HG03064 (cell line): ENCODE data around the gene ANAPC2.

ENCODE experiments used
- ATAC-seq: cut with Tn5 transposase; IDR thresholded peaks from one replicate; pipeline ENCODE4 v1.9.1; 2021; ENCODE audit warnings: low read depth; ENCODE audit not compliant: unreplicated experiment

Gene ANAPC2

GRCh38 chr9:137149363-137149762 is 39.0 kb downstream of the ANAPC2 start:
- no peak for ATAC-seq

GRCh38 chr9:137148661-137149060 is 39.7 kb downstream of the ANAPC2 start:
- no peak for ATAC-seq

GRCh38 chr9:137148242-137148641 is 40.1 kb downstream of the ANAPC2 start:
- no peak for ATAC-seq

- no peak for ATAC-seq
Observed at GRCh38 chr9:137147793-137148160, 40.6 kb downstream of the ANAPC2 start.

- ATAC-seq = no peak
Observed at GRCh38 chr9:137147091-137147792, 41.1 kb downstream of the ANAPC2 start.

- no peak for ATAC-seq
Observed at GRCh38 chr9:137146527-137146918, 41.8 kb downstream of the ANAPC2 start.

- no peak for ATAC-seq
Observed at GRCh38 chr9:137145731-137146526, 42.4 kb downstream of the ANAPC2 start.

- no peak for ATAC-seq
Observed at GRCh38 chr9:137143459-137143858, 44.9 kb downstream of the ANAPC2 start.

GRCh38 chr9:137141976-137142936 is 46.1 kb downstream of the ANAPC2 start:
- no peak for ATAC-seq

GRCh38 chr9:137141050-137141810 is 47.1 kb downstream of the ANAPC2 start:
- no peak for ATAC-seq

- no peak for ATAC-seq
Observed at GRCh38 chr9:137140151-137141012, 48.0 kb downstream of the ANAPC2 start.

- ATAC-seq = no peak
Observed at GRCh38 chr9:137139468-137140150, 48.8 kb downstream of the ANAPC2 start.

GRCh38 chr9:137138722-137139467 is 49.5 kb downstream of the ANAPC2 start, which contains the start of gene GRIN1:
TSS of gene GRIN1 (plus strand) at chr9:137139154. CDS start at chr9:137139487, 333 bp downstream.
- no peak for ATAC-seq

GRCh38 chr9:137138058-137138721 is 50.2 kb downstream of the ANAPC2 start:
- no peak for ATAC-seq

- ATAC-seq = no peak
Observed at GRCh38 chr9:137136881-137137607, 51.3 kb downstream of the ANAPC2 start.

- ATAC-seq = no peak
Observed at GRCh38 chr9:137136261-137136880, 52.0 kb downstream of the ANAPC2 start.
